ENCODE measurements around the gene UBFD1. TPM values are rescaled to one million over a fixed set of nuclear protein-coding genes. Genes with fewer than 3 reads are reported as not detected.
"Not testable (repeated sequence)": the region's sequence is repeated elsewhere in the genome, so short reads cannot be mapped to it uniquely, and the experiment has no call there.

UBFD1 gene
- total RNA-seq, 1 experiment from 2014 or later: 78.6 TPM

GRCh38 chr16:23609929-23610328 is 52.4 kb downstream of the UBFD1 start:
- no peak overlapping the region for H3K27ac Mint-ChIP-seq (ENCODE audit: unreplicated experiment)
- H3K36me3 ChIP-seq (ENCODE audit: control insufficient read depth, insufficient read depth, low read length): no peaks in the 10 kb centered on the region
- no peak overlapping the region for H3K4me3 ChIP-seq (ENCODE audit: low read depth, low read length)
- TF ChIP-seq CTCF (IDR thresholded peaks at IDR 0.05; ENCODE audit: insufficient read depth in 1 of 2, low read depth in 1 of 2, low read length in 1 of 2, severe bottlenecking in 1 of 2, unreplicated experiment in 1 of 2): no peak
- ChIA-PET POLR2A (no interaction called here), CTCF (no interaction called here)
- no peak for DNase-seq
- no peaks in the 10 kb centered on the region for H3K9me3 Mint-ChIP-seq (ENCODE audit: unreplicated experiment)
- no peaks in the 10 kb centered on the region for H3K27me3 Mint-ChIP-seq (ENCODE audit: insufficient read depth, unreplicated experiment)
- intact Hi-C loops (cut with micrococcal nuclease; ENCODE audit: unreplicated experiment): no loop called here
- no TSS peak for BruUV-seq (replicated peaks)
- no peaks in the 10 kb centered on the region for H3K4me1 Mint-ChIP-seq (ENCODE audit: low read depth, unreplicated experiment)
- H3K9me3 ChIP-seq: no peaks in the 10 kb centered on the region
- peaks cover 22% of the 10 kb centered on the region for H3K36me3 Mint-ChIP-seq (ENCODE audit: insufficient read depth, unreplicated experiment)
- no peaks in the 10 kb centered on the region for H3K4me1 ChIP-seq
- H3K27me3 ChIP-seq (replicated peaks; ENCODE audit: control insufficient read depth, insufficient read depth, low read length): no peaks in the 10 kb centered on the region
- no peak overlapping the region for H3K4me3 Mint-ChIP-seq (ENCODE audit: unreplicated experiment)

- H3K9me3 ChIP-seq; H3K4me3 ChIP-seq (ENCODE audit: low read depth, low read length); H3K4me3 Mint-ChIP-seq (ENCODE audit: unreplicated experiment); intact Hi-C loops (cut with micrococcal nuclease; ENCODE audit: unreplicated experiment); H3K4me1 ChIP-seq; H3K27ac Mint-ChIP-seq (ENCODE audit: unreplicated experiment); CTCF ChIA-PET; H3K4me1 Mint-ChIP-seq (ENCODE audit: low read depth, unreplicated experiment); DNase-seq; H3K9me3 Mint-ChIP-seq (ENCODE audit: unreplicated experiment); BruUV-seq (replicated peaks); H3K27me3 Mint-ChIP-seq (ENCODE audit: insufficient read depth, unreplicated experiment); H3K36me3 ChIP-seq (ENCODE audit: control insufficient read depth, insufficient read depth, low read length); H3K27me3 ChIP-seq (replicated peaks; ENCODE audit: control insufficient read depth, insufficient read depth, low read length); POLR2A ChIA-PET: not testable (repeated sequence)
- H3K36me3 Mint-ChIP-seq (ENCODE audit: insufficient read depth, unreplicated experiment): peaks cover 30% of the 10 kb centered on the region
Measured at GRCh38 chr16:23610905-23611304, 53.4 kb downstream of the UBFD1 start.

- CTCF ChIA-PET: no interaction called here
- BruUV-seq (replicated peaks): no TSS peak
- no peaks in the 10 kb centered on the region for H3K4me1 ChIP-seq
- Mint-ChIP-seq H3K9me3 (ENCODE audit: unreplicated experiment) (no peaks in the 10 kb centered on the region), H3K4me1 (ENCODE audit: low read depth, unreplicated experiment) (no peaks in the 10 kb centered on the region), H3K36me3 (ENCODE audit: insufficient read depth, unreplicated experiment) (peaks cover 37% of the 10 kb centered on the region), H3K4me3 (ENCODE audit: unreplicated experiment) (no peak overlapping the region), H3K27me3 (ENCODE audit: insufficient read depth, unreplicated experiment) (no peaks in the 10 kb centered on the region), H3K27ac (ENCODE audit: unreplicated experiment) (no peak overlapping the region)
- no peaks in the 10 kb centered on the region for H3K27me3 ChIP-seq (replicated peaks; ENCODE audit: control insufficient read depth, insufficient read depth, low read length)
- POLR2A ChIA-PET: no interaction called here
- intact Hi-C loops (cut with micrococcal nuclease; ENCODE audit: unreplicated experiment): no loop called here
- no peak for DNase-seq
- no peaks in the 10 kb centered on the region for H3K36me3 ChIP-seq (ENCODE audit: control insufficient read depth, insufficient read depth, low read length)
- TF ChIP-seq CTCF (IDR thresholded peaks at IDR 0.05; ENCODE audit: insufficient read depth in 1 of 2, low read depth in 1 of 2, low read length in 1 of 2, severe bottlenecking in 1 of 2, unreplicated experiment in 1 of 2): no peak
- no peaks in the 10 kb centered on the region for H3K9me3 ChIP-seq
- H3K4me3 ChIP-seq (ENCODE audit: low read depth, low read length): no peak overlapping the region
Measured at GRCh38 chr16:23611936-23612335, 54.4 kb downstream of the UBFD1 start.

GRCh38 chr16:23615805-23616204 is 58.3 kb downstream of the UBFD1 start:
- peaks cover 46% of the 10 kb centered on the region for H3K36me3 Mint-ChIP-seq (ENCODE audit: insufficient read depth, unreplicated experiment)
- TF ChIP-seq CTCF (IDR thresholded peaks at IDR 0.05; ENCODE audit: insufficient read depth in 1 of 2, low read depth in 1 of 2, low read length in 1 of 2, severe bottlenecking in 1 of 2, unreplicated experiment in 1 of 2): no peak
- no peaks in the 10 kb centered on the region for H3K9me3 Mint-ChIP-seq (ENCODE audit: unreplicated experiment)
- H3K4me1 Mint-ChIP-seq (ENCODE audit: low read depth, unreplicated experiment): no peaks in the 10 kb centered on the region
- Histone ChIP-seq H3K9me3 (no peaks in the 10 kb centered on the region), H3K4me3 (ENCODE audit: low read depth, low read length) (no peak overlapping the region), H3K36me3 (ENCODE audit: control insufficient read depth, insufficient read depth, low read length) (no peaks in the 10 kb centered on the region), H3K27me3 (replicated peaks; ENCODE audit: control insufficient read depth, insufficient read depth, low read length) (no peaks in the 10 kb centered on the region), H3K4me1 (no peaks in the 10 kb centered on the region)
- ChIA-PET POLR2A (no interaction called here), CTCF (no interaction called here)
- intact Hi-C loops (cut with micrococcal nuclease; ENCODE audit: unreplicated experiment): no loop called here
- no peak overlapping the region for H3K27ac Mint-ChIP-seq (ENCODE audit: unreplicated experiment)
- no TSS peak for BruUV-seq (replicated peaks)
- DNase-seq: peak; percentile 14 to 40
- H3K27me3 Mint-ChIP-seq (ENCODE audit: insufficient read depth, unreplicated experiment): no peaks in the 10 kb centered on the region
- no peak overlapping the region for H3K4me3 Mint-ChIP-seq (ENCODE audit: unreplicated experiment)
